Measurements from ENCODE around the gene CCDC27.
"Not testable (repeated sequence)": the region's sequence is repeated elsewhere in the genome, so short reads cannot be mapped to it uniquely, and the experiment has no call there.

GRCh38 chr1:3804627-3804944 is 52.3 kb downstream of the CCDC27 start:
- TF ChIP-seq CTCF, POLR2A (IDR thresholded peaks at IDR 0.05): not testable (repeated sequence)
